ENCODE data around the gene MOGAT1.
"Not testable (repeated sequence)": the region's sequence is repeated elsewhere in the genome, so short reads cannot be mapped to it uniquely, and the experiment has no call there.

Gene MOGAT1

GRCh38 chr2:222668494-222669154 lies 2.8 kb upstream of the MOGAT1 start:
- no peak overlapping the region for H3K27ac ChIP-seq

GRCh38 chr2:222669353-222669752 lies 2.1 kb upstream of the MOGAT1 start:
- no peak overlapping the region for H3K27ac ChIP-seq
- H3K4me3 ChIP-seq = no peak overlapping the region

More at GRCh38 chr2:222668494-222669154, 2.8 kb upstream of the MOGAT1 start:
- no peak overlapping the region for H3K4me3 ChIP-seq

GRCh38 chr2:222670191-222671038 lies 1.0 kb upstream of the MOGAT1 start:
- H3K4me3 ChIP-seq = no peak overlapping the region
- no peak overlapping the region for H3K27ac ChIP-seq

GRCh38 chr2:222672068-222672401 lies 577 bp downstream of the MOGAT1 start:
- peak overlapping the region in 4 of 7 experiments; percentile 27 to 43 (median 33) for H3K4me3 ChIP-seq

GRCh38 chr2:222673273-222673672 lies 1.8 kb downstream of the MOGAT1 start:
- Histone ChIP-seq H3K27ac (no peak overlapping the region), H3K4me3 (no peak overlapping the region)

More at GRCh38 chr2:222672068-222672401, 577 bp downstream of the MOGAT1 start:
- H3K27ac ChIP-seq = no peak overlapping the region

GRCh38 chr2:222673883-222674282 lies 2.4 kb downstream of the MOGAT1 start:
- no peak overlapping the region for H3K4me3 ChIP-seq
- no peak overlapping the region for H3K27ac ChIP-seq

GRCh38 chr2:222677981-222678380 lies 6.5 kb downstream of the MOGAT1 start:
- H3K4me3 ChIP-seq = no peak overlapping the region
- no peak overlapping the region for H3K27ac ChIP-seq

- H3K27ac ChIP-seq = no peak overlapping the region
- no peak overlapping the region for H3K4me3 ChIP-seq
Observed at GRCh38 chr2:222683805-222684204, 12.3 kb downstream of the MOGAT1 start.

- Histone ChIP-seq H3K4me3 (no peak overlapping the region), H3K27ac (no peak overlapping the region)
Observed at GRCh38 chr2:222686086-222686750, 14.8 kb downstream of the MOGAT1 start.

GRCh38 chr2:222688917-222689316 lies 17.5 kb downstream of the MOGAT1 start:
- H3K27ac ChIP-seq = peak overlapping the region in 3 of 21 experiments; percentile 8 to 63 (median 19)
- no peak overlapping the region for H3K4me3 ChIP-seq

GRCh38 chr2:222689322-222689721 lies 17.9 kb downstream of the MOGAT1 start:
- H3K27ac ChIP-seq = peak overlapping the region in 3 of 21 experiments; percentile 8 to 63 (median 19)
- no peak overlapping the region for H3K4me3 ChIP-seq

GRCh38 chr2:222690564-222691200 lies 19.2 kb downstream of the MOGAT1 start:
- Histone ChIP-seq H3K27ac (no peak overlapping the region), H3K4me3 (no peak overlapping the region)

GRCh38 chr2:222693413-222693812 lies 22.0 kb downstream of the MOGAT1 start:
- not testable (repeated sequence) for H3K4me3 ChIP-seq, H3K27ac ChIP-seq

GRCh38 chr2:222693837-222694236 lies 22.4 kb downstream of the MOGAT1 start:
- no peak overlapping the region for H3K27ac ChIP-seq
- no peak overlapping the region for H3K4me3 ChIP-seq

- H3K4me3 ChIP-seq = no peak overlapping the region
- no peak overlapping the region for H3K27ac ChIP-seq
Observed at GRCh38 chr2:222698276-222698675, 26.8 kb downstream of the MOGAT1 start.

- H3K4me3 ChIP-seq = no peak overlapping the region
- no peak overlapping the region for H3K27ac ChIP-seq
Observed at GRCh38 chr2:222701233-222701632, 29.8 kb downstream of the MOGAT1 start.

GRCh38 chr2:222701721-222702131 lies 30.3 kb downstream of the MOGAT1 start:
- Histone ChIP-seq H3K4me3 (no peak overlapping the region), H3K27ac (no peak overlapping the region)

- Histone ChIP-seq H3K27ac (no peak overlapping the region), H3K4me3 (no peak overlapping the region)
Observed at GRCh38 chr2:222703091-222703490, 31.6 kb downstream of the MOGAT1 start.

GRCh38 chr2:222703886-222704285 lies 32.4 kb downstream of the MOGAT1 start:
- no peak overlapping the region for H3K4me3 ChIP-seq
- H3K27ac ChIP-seq = no peak overlapping the region

GRCh38 chr2:222706616-222707015 lies 35.2 kb downstream of the MOGAT1 start:
- Histone ChIP-seq H3K27ac (no peak overlapping the region), H3K4me3 (no peak overlapping the region)

Measured in skin epidermis (tissue), 12 donors.